Glutamatergic neuron (in vitro differentiated cells): Measurements from ENCODE around the gene EYS. TPM values are rescaled to one million over a fixed set of nuclear protein-coding genes. Genes with fewer than 3 reads are reported as not detected.

ENCODE experiments used
- DNase-seq: peaks from one replicate; pipeline ENCODE4 v3.0.0; 2022
- H3K27ac Mint-ChIP-seq: one replicate; pipeline ENCODE4 v1.8.0; 2020; ENCODE audit warnings: mild to moderate bottlenecking, mixed read lengths, inconsistent platforms; ENCODE audit not compliant: unreplicated experiment
- H3K27me3 Mint-ChIP-seq: one replicate; pipeline ENCODE4 v1.8.0; 2020; ENCODE audit warnings: mild to moderate bottlenecking, moderate library complexity, mixed read lengths, inconsistent platforms; ENCODE audit not compliant: unreplicated experiment
- H3K36me3 Mint-ChIP-seq: one replicate; pipeline ENCODE4 v1.8.0; 2020; ENCODE audit warnings: mild to moderate bottlenecking, mixed read lengths, inconsistent platforms; ENCODE audit not compliant: unreplicated experiment
- H3K4me1 Mint-ChIP-seq: one replicate; pipeline ENCODE4 v1.8.0; 2020; ENCODE audit warnings: mild to moderate bottlenecking, low read depth, mixed read lengths, inconsistent platforms; ENCODE audit not compliant: unreplicated experiment
- H3K4me3 Mint-ChIP-seq: one replicate; pipeline ENCODE4 v1.8.0; 2020; ENCODE audit warnings: mild to moderate bottlenecking, mixed read lengths, inconsistent platforms; ENCODE audit not compliant: unreplicated experiment
- H3K9me3 Mint-ChIP-seq: one replicate; pipeline ENCODE4 v1.8.0; 2020; ENCODE audit warnings: mild to moderate bottlenecking, moderate library complexity, mixed read lengths, inconsistent platforms; ENCODE audit not compliant: unreplicated experiment
- total RNA-seq: library from RNA; stranded (reverse); fragmentation: NEBNext Ultra II Directional; extraction: Animal tissue kit (Norgen Biotek cat#: 25700); gene quantifications from one replicate; pipeline ENCODE4 v1.2.1, GENCODE V29; 2021; ENCODE audit not compliant: unreplicated experiment
- TF ChIP-seq, protein P1 (sequence below): fragments of 200-600 bp; sonication (generic); IDR thresholded peaks from one replicate; pipeline ENCODE4 v1.5.0; 2021; ENCODE audit not compliant: partially characterized antibody, unreplicated experiment

EYS gene
- total RNA-seq, 1 donor from 2014 or later, result 13.2 TPM

- no peaks in the 10 kb centered on the region for H3K27me3 Mint-ChIP-seq
- H3K27ac Mint-ChIP-seq, result no peak overlapping the region
- peaks cover 5% of the 10 kb centered on the region for H3K4me1 Mint-ChIP-seq
- H3K4me3 Mint-ChIP-seq, result no peak overlapping the region
- H3K36me3 Mint-ChIP-seq, result no peaks in the 10 kb centered on the region
- no peak for DNase-seq
- peaks cover 1% of the 10 kb centered on the region for H3K9me3 Mint-ChIP-seq
- TF ChIP-seq, protein P1, sequence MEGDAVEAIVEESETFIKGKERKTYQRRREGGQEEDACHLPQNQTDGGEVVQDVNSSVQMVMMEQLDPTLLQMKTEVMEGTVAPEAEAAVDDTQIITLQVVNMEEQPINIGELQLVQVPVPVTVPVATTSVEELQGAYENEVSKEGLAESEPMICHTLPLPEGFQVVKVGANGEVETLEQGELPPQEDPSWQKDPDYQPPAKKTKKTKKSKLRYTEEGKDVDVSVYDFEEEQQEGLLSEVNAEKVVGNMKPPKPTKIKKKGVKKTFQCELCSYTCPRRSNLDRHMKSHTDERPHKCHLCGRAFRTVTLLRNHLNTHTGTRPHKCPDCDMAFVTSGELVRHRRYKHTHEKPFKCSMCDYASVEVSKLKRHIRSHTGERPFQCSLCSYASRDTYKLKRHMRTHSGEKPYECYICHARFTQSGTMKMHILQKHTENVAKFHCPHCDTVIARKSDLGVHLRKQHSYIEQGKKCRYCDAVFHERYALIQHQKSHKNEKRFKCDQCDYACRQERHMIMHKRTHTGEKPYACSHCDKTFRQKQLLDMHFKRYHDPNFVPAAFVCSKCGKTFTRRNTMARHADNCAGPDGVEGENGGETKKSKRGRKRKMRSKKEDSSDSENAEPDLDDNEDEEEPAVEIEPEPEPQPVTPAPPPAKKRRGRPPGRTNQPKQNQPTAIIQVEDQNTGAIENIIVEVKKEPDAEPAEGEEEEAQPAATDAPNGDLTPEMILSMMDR, result no peak
These were observed 1632.0 kb downstream of the EYS start for GRCh38 chr6:64074981-64075380.

GRCh38 chr6:64072686-64073085 lies 1634.3 kb downstream of the EYS start:
- TF ChIP-seq, protein P1, result no peak

GRCh38 chr6:64064919-64065318 lies 1642.1 kb downstream of the EYS start:
- Mint-ChIP-seq H3K27me3 (no peaks in the 10 kb centered on the region), H3K27ac (no peak overlapping the region), H3K4me1 (no peaks in the 10 kb centered on the region), H3K36me3 (no peaks in the 10 kb centered on the region), H3K9me3 (no peaks in the 10 kb centered on the region), H3K4me3 (no peak overlapping the region)
- no peak for DNase-seq
- TF ChIP-seq, protein P1, result no peak

More at GRCh38 chr6:64072686-64073085, 1634.3 kb downstream of the EYS start:
- no peak overlapping the region for H3K27ac Mint-ChIP-seq
- H3K4me3 Mint-ChIP-seq, result no peak overlapping the region
- no peaks in the 10 kb centered on the region for H3K9me3 Mint-ChIP-seq
- DNase-seq, result no peak
- no peaks in the 10 kb centered on the region for H3K27me3 Mint-ChIP-seq
- peaks cover 5% of the 10 kb centered on the region for H3K4me1 Mint-ChIP-seq
- no peaks in the 10 kb centered on the region for H3K36me3 Mint-ChIP-seq

- TF ChIP-seq, protein P1, result no peak
- no peak for DNase-seq
- Mint-ChIP-seq H3K36me3 (no peaks in the 10 kb centered on the region), H3K4me1 (no peaks in the 10 kb centered on the region), H3K4me3 (no peak overlapping the region), H3K27me3 (no peaks in the 10 kb centered on the region), H3K27ac (no peak overlapping the region), H3K9me3 (no peaks in the 10 kb centered on the region)
These were observed 1643.9 kb downstream of the EYS start for GRCh38 chr6:64062960-64063683.

DNA sequence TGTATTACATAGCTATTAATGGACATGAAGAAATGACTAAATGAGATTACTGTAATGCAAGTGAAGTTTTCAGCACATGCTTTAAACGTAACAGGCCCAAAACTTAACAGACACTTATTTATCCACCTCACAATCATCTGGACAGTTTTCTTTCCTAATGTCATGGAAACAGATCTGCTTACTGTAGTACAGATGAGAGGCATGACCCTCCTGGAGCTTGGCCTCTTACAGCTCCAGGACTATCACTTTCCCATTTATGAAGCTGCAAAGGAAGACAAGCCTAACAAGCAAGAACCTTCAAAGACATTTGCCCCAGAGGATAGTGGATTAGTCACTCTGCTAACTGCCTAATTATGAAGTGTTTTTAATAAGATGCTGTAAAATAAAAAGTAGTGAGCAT lies 1652.2 kb downstream of the EYS start:
- Mint-ChIP-seq H3K4me1 (peaks cover 2% of the 10 kb centered on the region), H3K9me3 (no peaks in the 10 kb centered on the region), H3K27me3 (no peaks in the 10 kb centered on the region), H3K36me3 (no peaks in the 10 kb centered on the region), H3K4me3 (no peak overlapping the region), H3K27ac (no peak overlapping the region)
- TF ChIP-seq, protein P1, result no peak
- DNase-seq, result no peak
